Mesothelial cell of epicardium (in vitro differentiated cells): ENCODE results near the gene SPEG. TPM values are rescaled to one million over a fixed set of nuclear protein-coding genes. Genes with fewer than 3 reads are reported as not detected.

Source experiments
- DNase-seq, 2 experiments: peaks; one replicate each; pipeline ENCODE4 v3.0.0; 2021; ENCODE audit warnings: low spot score in 2 of 2; ENCODE audit not compliant: unreplicated experiment in 2 of 2
- H3K27ac Mint-ChIP-seq: 2 replicates; pipeline ENCODE4 v1.8.0; 2021; ENCODE audit warnings: mixed read lengths
- H3K27me3 Mint-ChIP-seq: 2 replicates; pipeline ENCODE4 v1.8.0; 2021; ENCODE audit warnings: low read depth, mixed read lengths
- H3K36me3 Mint-ChIP-seq: 2 replicates; pipeline ENCODE4 v1.8.0; 2021; ENCODE audit warnings: mixed read lengths
- H3K4me1 Mint-ChIP-seq: 2 replicates; pipeline ENCODE4 v1.8.0; 2021; ENCODE audit warnings: mixed read lengths
- H3K4me3 Mint-ChIP-seq: 2 replicates; pipeline ENCODE4 v1.8.0; 2021; ENCODE audit warnings: mild to moderate bottlenecking, moderate library complexity, mixed read lengths
- H3K9me3 Mint-ChIP-seq: 2 replicates; pipeline ENCODE4 v1.8.0; 2021; ENCODE audit warnings: mixed read lengths
- total RNA-seq: library from RNA; stranded (reverse); gene quantifications from 3 replicates; pipeline ENCODE4 v1.2.1, GENCODE V29; 2021
- TF ChIP-seq, protein P1 (sequence below): fragments of 200-600 bp; sonication (generic); IDR thresholded peaks from one replicate; pipeline ENCODE4 v1.5.0; 2021; ENCODE audit warnings: antibody characterized with exemption; ENCODE audit not compliant: unreplicated experiment

Gene SPEG
- total RNA-seq, 1 donor from 2014 or later = 97.7 TPM

DNA sequence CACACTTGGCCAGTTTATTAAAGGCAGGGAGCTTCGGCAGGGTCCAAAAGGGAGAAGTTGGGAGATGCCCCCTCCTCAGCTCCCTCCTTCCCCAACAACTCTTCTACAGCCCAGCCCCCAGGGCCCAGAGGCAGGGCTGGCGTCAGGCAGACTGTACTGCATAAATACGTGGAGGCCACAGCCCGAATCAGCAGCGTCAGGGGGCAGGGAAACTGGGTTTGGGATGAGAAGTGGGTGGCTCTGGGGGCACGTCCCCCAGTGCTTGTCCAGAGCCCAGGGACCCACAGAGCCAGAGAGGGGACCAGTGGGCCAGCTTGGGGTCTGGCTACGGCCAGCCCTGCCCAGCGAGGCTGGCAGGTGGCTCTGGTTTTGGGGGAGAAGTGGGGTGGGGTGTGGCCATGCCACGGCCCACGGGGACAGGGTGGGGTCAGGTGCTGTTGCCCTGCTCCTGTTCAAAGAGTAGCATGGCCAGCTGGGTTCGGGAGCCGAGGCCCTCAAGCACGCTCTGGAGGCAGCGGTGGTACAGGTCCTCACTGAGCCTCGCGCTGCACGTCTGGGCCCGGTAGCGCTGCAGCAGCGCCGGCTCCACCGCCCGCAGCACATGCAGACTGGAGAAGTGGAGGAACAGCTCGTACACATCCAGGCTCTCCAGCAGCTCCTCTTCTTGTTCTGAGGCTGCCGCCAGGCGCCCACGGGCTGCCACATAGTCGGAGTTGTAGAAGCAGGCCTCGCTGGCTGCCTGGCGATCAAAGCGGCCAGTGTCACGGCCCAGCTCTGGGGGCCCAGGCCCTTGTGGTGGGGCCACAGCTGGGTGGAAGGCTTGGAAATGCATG, 104.5 kb downstream of the SPEG start:
- H3K27ac Mint-ChIP-seq = peak overlapping the region; percentile 47
- no peak for DNase-seq
- TF ChIP-seq, protein P1, sequence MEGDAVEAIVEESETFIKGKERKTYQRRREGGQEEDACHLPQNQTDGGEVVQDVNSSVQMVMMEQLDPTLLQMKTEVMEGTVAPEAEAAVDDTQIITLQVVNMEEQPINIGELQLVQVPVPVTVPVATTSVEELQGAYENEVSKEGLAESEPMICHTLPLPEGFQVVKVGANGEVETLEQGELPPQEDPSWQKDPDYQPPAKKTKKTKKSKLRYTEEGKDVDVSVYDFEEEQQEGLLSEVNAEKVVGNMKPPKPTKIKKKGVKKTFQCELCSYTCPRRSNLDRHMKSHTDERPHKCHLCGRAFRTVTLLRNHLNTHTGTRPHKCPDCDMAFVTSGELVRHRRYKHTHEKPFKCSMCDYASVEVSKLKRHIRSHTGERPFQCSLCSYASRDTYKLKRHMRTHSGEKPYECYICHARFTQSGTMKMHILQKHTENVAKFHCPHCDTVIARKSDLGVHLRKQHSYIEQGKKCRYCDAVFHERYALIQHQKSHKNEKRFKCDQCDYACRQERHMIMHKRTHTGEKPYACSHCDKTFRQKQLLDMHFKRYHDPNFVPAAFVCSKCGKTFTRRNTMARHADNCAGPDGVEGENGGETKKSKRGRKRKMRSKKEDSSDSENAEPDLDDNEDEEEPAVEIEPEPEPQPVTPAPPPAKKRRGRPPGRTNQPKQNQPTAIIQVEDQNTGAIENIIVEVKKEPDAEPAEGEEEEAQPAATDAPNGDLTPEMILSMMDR = no peak
- peaks cover 8% of the 10 kb centered on the region for H3K36me3 Mint-ChIP-seq
- H3K4me1 Mint-ChIP-seq = peaks cover 15% of the 10 kb centered on the region
- no peaks in the 10 kb centered on the region for H3K27me3 Mint-ChIP-seq
- no peak overlapping the region for H3K4me3 Mint-ChIP-seq
- no peaks in the 10 kb centered on the region for H3K9me3 Mint-ChIP-seq

DNA sequence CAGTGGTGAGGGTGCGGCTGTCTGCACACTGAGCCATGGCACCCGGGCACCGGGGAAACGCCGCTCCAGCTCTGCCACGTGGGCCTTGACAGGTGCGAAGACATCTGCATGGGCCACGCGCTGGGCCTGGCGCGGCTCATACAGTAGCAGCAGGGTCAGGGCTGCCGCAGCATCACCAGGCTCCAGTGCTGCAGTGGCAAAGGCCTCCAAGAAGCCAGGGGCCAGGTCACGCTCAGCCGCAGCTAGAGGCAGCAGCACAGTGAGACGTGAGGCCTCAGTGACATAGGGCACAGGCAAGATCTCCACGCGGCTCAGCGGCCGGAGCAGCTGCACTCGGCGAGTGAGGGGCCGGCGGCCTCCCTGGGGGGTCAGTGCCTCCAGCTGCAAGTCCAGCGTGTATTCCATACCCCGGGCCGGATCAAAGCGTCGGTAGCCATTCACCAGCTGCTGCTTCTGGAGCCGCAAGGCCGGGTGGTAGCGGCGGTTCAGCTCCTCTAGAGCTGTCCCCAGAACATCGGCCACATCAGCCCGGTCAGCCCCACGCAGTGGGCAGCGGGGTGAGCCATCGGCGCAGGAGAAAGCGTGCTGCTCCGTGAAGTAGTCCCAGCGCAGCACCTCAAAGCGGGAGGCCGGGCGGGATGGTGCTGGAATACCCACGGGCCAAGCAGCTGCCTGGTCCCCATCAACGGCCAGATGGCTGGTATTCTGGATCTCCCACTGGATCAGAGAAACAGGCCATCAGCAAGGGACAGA, 105.5 kb downstream of the SPEG start:
- Mint-ChIP-seq H3K27ac (no peak overlapping the region), H3K4me1 (peaks cover 23% of the 10 kb centered on the region), H3K27me3 (peaks cover 6% of the 10 kb centered on the region), H3K4me3 (no peak overlapping the region), H3K36me3 (peaks cover 8% of the 10 kb centered on the region), H3K9me3 (no peaks in the 10 kb centered on the region)
- no peak for DNase-seq
- TF ChIP-seq, protein P1 = no peak

DNA sequence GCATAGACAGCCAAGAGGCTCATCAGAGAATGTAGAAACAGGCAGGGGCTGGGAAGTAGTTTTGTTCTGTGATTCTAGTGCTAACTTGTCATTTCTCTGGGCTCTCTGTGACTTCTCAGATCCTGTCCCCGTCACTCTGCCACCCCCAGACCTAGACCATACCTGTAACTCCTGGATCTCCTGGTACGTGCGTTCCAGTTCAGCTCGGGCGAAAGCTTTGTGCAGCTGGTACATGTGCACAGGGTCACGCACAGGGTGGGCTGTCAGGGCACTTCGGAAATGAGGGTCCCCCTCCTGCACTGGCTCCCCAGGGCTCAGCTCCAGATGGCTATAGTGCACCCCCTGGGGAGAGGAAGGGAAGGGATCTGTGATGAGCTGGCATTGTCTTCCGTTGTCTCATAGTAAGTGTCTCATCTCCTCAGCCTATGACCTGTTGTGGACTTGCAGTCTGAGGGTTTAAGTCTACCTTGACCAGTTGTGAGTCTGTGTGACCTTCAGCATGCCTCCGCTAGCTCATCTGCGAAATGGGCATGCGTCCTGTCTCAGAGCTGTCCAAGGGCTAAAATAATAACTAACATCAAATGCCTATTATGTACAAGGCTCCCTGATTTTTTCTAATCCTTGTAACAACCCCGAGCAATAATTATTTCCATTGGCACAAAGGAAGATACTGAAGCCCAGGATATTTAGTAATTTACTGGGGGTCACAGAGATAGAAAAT, 106.3 kb downstream of the SPEG start:
- no peak for DNase-seq
- H3K9me3 Mint-ChIP-seq = no peaks in the 10 kb centered on the region
- TF ChIP-seq, protein P1 = no peak
- peaks cover 23% of the 10 kb centered on the region for H3K4me1 Mint-ChIP-seq
- H3K27me3 Mint-ChIP-seq = peaks cover 8% of the 10 kb centered on the region
- peaks cover 8% of the 10 kb centered on the region for H3K36me3 Mint-ChIP-seq
- H3K27ac Mint-ChIP-seq = no peak overlapping the region
- peak overlapping the region; percentile 80 for H3K4me3 Mint-ChIP-seq

DNA sequence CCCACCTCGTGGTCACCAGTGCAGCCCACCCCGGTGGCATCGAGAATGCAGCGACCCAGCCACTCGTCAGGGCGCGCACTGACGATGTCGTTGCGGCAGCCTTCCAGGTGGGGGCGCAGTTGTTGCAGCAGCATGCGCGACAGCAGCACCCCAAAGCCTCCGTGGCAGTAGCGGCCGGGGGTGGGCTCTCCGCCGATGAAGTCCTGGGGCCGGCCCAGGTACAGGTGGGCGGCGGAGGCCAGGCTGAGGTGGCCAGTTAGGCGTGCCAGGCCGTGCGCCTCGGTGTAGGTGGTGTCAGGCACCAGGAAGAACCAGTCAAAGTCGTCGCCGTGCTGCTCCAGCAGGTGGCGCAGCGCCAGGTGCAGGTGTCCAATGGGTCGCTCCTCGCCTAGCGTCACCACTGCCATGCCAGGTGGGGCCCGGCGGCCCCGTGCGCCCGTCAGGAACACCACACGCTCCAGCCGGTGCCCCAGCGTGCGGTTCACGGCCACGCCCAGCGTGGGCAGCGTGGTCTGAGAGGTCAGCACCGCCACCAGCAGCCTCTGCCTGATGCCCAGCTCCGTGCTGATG, 107.1 kb downstream of the SPEG start:
- Mint-ChIP-seq H3K27me3 (peaks cover 10% of the 10 kb centered on the region), H3K9me3 (no peaks in the 10 kb centered on the region), H3K4me1 (peaks cover 23% of the 10 kb centered on the region), H3K36me3 (peaks cover 8% of the 10 kb centered on the region), H3K27ac (peak overlapping the region; percentile 43), H3K4me3 (peak overlapping the region; percentile 80)
- TF ChIP-seq, protein P1 = peak; percentile 100
- DNase-seq = peak; percentile 79 to 91

DNA sequence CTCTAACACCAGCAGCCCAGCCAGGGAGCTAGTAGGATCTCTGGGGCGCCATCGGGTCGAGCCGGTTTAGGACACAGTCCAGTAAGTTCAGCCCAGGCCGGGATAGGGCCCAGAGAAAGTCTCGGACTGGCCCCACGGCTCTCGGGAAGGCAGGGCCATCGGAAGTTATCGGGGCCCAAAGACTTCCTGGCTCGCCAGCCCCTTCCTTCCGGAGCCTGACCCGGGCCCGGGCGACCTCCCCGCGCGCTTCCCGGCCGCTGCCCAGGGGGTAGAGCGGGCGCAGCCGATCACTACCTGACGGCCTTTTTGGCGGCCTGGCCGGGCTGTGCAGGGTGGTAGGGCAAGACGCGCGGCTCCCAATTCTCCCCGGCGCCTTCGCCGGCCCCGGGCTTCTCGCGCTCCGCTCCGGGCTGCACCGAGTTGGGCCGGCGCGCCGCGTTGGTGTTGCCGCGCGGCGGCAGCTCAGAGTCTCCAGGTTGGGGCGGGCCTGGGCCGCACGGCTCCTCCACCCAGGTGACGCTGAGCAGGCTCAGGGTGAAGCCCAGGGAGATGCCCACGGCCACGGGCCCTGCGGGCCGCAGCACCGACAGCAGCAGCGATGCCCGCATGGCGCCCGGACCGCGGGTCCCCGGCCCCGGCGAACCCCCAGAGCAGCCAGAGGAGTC, 108.4 kb downstream of the SPEG start:
- Mint-ChIP-seq H3K9me3 (no peaks in the 10 kb centered on the region), H3K4me3 (peak overlapping the region; percentile 80), H3K4me1 (peaks cover 23% of the 10 kb centered on the region), H3K36me3 (peaks cover 10% of the 10 kb centered on the region), H3K27me3 (peaks cover 10% of the 10 kb centered on the region), H3K27ac (peak overlapping the region; percentile 83)
- TF ChIP-seq, protein P1 = no peak
- DNase-seq = peak in 1 of 2 experiments; percentile 73
